ENCODE data around the gene FBXO41. TPM values are rescaled to one million over a fixed set of nuclear protein-coding genes. Genes with fewer than 3 reads are reported as not detected.
A peak's percentile ranks its signal among the peaks of the same experiment; 100 is the strongest.

FBXO41 gene
- total RNA-seq, 1 experiment from 2014 or later: 34.9 TPM

DNA sequence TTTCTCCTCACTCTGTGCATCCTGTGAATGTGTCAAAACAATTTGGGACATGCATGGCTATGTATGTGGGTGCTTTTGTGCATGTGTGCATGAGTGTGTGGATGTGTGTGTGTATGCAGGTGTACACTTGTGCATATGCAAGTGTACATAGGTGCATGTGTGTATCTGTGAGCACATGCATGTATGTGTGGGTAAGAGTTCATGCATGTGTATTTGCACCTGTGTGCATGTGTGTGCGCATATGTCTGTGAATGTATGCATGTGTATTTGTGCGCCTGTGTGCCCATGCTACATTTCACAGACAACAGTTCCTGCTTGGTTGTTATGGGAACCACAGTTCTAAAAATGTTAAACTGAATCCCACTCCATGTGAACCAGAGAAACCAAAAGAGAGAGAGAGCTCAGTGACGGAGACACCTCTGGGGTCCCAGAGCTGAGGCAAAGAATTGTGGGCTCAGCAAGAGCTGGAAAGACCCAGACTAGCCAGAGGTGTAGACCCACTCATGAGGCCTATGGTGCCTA, 1.9 kb upstream of the FBXO41 start:
- DNase-seq (ENCODE audit: low read depth, low spot score) (no peak), ATAC-seq (no peak)
- ChIA-PET CTCF (no interaction called here), RAD21 (ENCODE audit: low non-redundant PET in 1 of 2, low total read pairs in 2 of 2, uncharacterized antibody in 2 of 2, unreplicated experiment in 2 of 2) (no interaction called here), POLR2A (no interaction called here)
- BruUV-seq (replicated peaks): no TSS peak
- Histone ChIP-seq H3K79me2 (ENCODE audit: insufficient read depth, low read length) (peaks cover 29% of the 10 kb centered on the region), H3K27me3 (ENCODE audit: insufficient read depth, low read length) (no peaks in the 10 kb centered on the region), H3K4me2 (ENCODE audit: low read length) (0 out of 2 replicates have a peak overlapping the region, but pooled peaks have one; percentile 99), H3K9me3 (ENCODE audit: control insufficient read depth in 1 of 2, insufficient read depth in 1 of 2, low read depth in 1 of 2, low read length in 2 of 2) (no peaks in the 10 kb centered on the region), H4K20me1 (ENCODE audit: insufficient read depth) (no peaks in the 10 kb centered on the region), H2AFZ (ENCODE audit: low read depth, low read length, poor library complexity, severe bottlenecking) (no peak overlapping the region), H3K27ac (ENCODE audit: low read depth, low read length) (no peak overlapping the region), H3K36me3 (ENCODE audit: control insufficient read depth in 1 of 2, insufficient read depth in 2 of 2, low read length in 2 of 2) (peaks cover 0 to 3% of the 10 kb centered on the region in 2 experiments; a peak in 1 of 4 replicates), H3K9me2 (ENCODE audit: insufficient read depth) (no peaks in the 10 kb centered on the region), H3K4me3 (replicated peaks in 1 of 2; ENCODE audit: low read depth in 1 of 2, low read length in 2 of 2) (no peak overlapping the region), H3K4me1 (ENCODE audit: control insufficient read depth in 1 of 2, insufficient read depth in 2 of 2, low read length in 2 of 2) (peaks cover 11 to 37% of the 10 kb centered on the region in 2 experiments), H3K9ac (ENCODE audit: low read length) (no peak overlapping the region)
- intact Hi-C loops (cut with micrococcal nuclease): no loop called here
- TF ChIP-seq RAD21 (IDR thresholded peaks at IDR 0.05; ENCODE audit: low read depth): no peak
- no peak for TF ChIP-seq SRF (IDR thresholded peaks at IDR 0.05; ENCODE audit: low read depth)
- TF ChIP-seq EGR1 (IDR thresholded peaks at IDR 0.05; ENCODE audit: low read depth): no peak
- no peak for TF ChIP-seq TCF7L2 (IDR thresholded peaks at IDR 0.05; ENCODE audit: borderline replicate concordance, extremely low read depth, insufficient read depth, insufficient read length)
- TF ChIP-seq EZH2phosphoT487 (IDR thresholded peaks at IDR 0.05; ENCODE audit: borderline replicate concordance): no peak
- no peak for TF ChIP-seq POLR2A (IDR thresholded peaks at IDR 0.05; ENCODE audit: borderline replicate concordance, extremely low read depth, insufficient read depth, insufficient read length)
- TF ChIP-seq ZFX (IDR thresholded peaks at IDR 0.05): no peak
- no peak for TF ChIP-seq ZNF274 (IDR thresholded peaks at IDR 0.05; ENCODE audit: low read depth, low read length)
- no peak for TF ChIP-seq CEBPB (IDR thresholded peaks at IDR 0.05; ENCODE audit: low read depth)
- TF ChIP-seq, protein P1, sequence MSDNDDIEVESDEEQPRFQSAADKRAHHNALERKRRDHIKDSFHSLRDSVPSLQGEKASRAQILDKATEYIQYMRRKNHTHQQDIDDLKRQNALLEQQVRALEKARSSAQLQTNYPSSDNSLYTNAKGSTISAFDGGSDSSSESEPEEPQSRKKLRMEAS (IDR thresholded peaks at IDR 0.05): no peak
- no peak for TF ChIP-seq POLR2AphosphoS5 (IDR thresholded peaks at IDR 0.05; ENCODE audit: low read depth, low read length)
- no peak for TF ChIP-seq CBX3 (IDR thresholded peaks at IDR 0.05; ENCODE audit: low read depth)
- no peak for TF ChIP-seq SIN3A (IDR thresholded peaks at IDR 0.05; ENCODE audit: low read depth)
- TF ChIP-seq ELF1 (IDR thresholded peaks at IDR 0.05; ENCODE audit: borderline replicate concordance, low read depth): no peak
- TF ChIP-seq, protein P2, sequence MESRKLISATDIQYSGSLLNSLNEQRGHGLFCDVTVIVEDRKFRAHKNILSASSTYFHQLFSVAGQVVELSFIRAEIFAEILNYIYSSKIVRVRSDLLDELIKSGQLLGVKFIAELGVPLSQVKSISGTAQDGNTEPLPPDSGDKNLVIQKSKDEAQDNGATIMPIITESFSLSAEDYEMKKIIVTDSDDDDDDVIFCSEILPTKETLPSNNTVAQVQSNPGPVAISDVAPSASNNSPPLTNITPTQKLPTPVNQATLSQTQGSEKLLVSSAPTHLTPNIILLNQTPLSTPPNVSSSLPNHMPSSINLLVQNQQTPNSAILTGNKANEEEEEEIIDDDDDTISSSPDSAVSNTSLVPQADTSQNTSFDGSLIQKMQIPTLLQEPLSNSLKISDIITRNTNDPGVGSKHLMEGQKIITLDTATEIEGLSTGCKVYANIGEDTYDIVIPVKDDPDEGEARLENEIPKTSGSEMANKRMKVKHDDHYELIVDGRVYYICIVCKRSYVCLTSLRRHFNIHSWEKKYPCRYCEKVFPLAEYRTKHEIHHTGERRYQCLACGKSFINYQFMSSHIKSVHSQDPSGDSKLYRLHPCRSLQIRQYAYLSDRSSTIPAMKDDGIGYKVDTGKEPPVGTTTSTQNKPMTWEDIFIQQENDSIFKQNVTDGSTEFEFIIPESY (IDR thresholded peaks at IDR 0.05; ENCODE audit: extremely low read depth, insufficient replicate concordance, low read length): no peak
- TF ChIP-seq, protein P3, sequence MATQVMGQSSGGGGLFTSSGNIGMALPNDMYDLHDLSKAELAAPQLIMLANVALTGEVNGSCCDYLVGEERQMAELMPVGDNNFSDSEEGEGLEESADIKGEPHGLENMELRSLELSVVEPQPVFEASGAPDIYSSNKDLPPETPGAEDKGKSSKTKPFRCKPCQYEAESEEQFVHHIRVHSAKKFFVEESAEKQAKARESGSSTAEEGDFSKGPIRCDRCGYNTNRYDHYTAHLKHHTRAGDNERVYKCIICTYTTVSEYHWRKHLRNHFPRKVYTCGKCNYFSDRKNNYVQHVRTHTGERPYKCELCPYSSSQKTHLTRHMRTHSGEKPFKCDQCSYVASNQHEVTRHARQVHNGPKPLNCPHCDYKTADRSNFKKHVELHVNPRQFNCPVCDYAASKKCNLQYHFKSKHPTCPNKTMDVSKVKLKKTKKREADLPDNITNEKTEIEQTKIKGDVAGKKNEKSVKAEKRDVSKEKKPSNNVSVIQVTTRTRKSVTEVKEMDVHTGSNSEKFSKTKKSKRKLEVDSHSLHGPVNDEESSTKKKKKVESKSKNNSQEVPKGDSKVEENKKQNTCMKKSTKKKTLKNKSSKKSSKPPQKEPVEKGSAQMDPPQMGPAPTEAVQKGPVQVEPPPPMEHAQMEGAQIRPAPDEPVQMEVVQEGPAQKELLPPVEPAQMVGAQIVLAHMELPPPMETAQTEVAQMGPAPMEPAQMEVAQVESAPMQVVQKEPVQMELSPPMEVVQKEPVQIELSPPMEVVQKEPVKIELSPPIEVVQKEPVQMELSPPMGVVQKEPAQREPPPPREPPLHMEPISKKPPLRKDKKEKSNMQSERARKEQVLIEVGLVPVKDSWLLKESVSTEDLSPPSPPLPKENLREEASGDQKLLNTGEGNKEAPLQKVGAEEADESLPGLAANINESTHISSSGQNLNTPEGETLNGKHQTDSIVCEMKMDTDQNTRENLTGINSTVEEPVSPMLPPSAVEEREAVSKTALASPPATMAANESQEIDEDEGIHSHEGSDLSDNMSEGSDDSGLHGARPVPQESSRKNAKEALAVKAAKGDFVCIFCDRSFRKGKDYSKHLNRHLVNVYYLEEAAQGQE (IDR thresholded peaks at IDR 0.05; ENCODE audit: low read depth): no peak
